Stimulated activated CD8-positive, alpha-beta memory T cell treated with anti-CD3 and anti-CD28 coated beads, Interleukin-4, amount 100 ng/mL, for 1 hour (primary cell): Measurements from ENCODE around the gene NAIP.
"Not testable (repeated sequence)": the region's sequence is repeated elsewhere in the genome, so short reads cannot be mapped to it uniquely, and the experiment has no call there.

Experiments
- DNase-seq, 2 donors: peaks; one replicate each; pipeline ENCODE4 v3.0.0-alpha.2; 2020; ENCODE audit warnings: low read depth in 2 of 2, low spot score in 1 of 2

The NAIP gene

GRCh38 chr5:71025289-71025953 is at the start of gene NAIP:
Gene NAIP, minus strand, starts transcription at chr5:71025339. Its CDS starts 12,424 bp downstream, at chr5:71012915.
- not testable (repeated sequence) for DNase-seq

GRCh38 chr5:71067262-71067928 is 42.3 kb upstream of the NAIP start, which contains the start of gene GTF2H2:
Gene GTF2H2, minus strand, starts transcription at chr5:71067676. Its CDS starts 4,913 bp downstream, at chr5:71062763.
- not testable (repeated sequence) for DNase-seq

GRCh38 chr5:71061322-71061721 is 36.2 kb upstream of the NAIP start:
- not testable (repeated sequence) for DNase-seq

- not testable (repeated sequence) for DNase-seq
These were observed 34.3 kb upstream of the NAIP start for GRCh38 chr5:71059426-71059825.

GRCh38 chr5:71044808-71045207 is 19.7 kb upstream of the NAIP start:
- DNase-seq: not testable (repeated sequence)

- not testable (repeated sequence) for DNase-seq
These were observed 19.0 kb upstream of the NAIP start for GRCh38 chr5:71044128-71044527.

GRCh38 chr5:71031046-71031776 is 6.1 kb upstream of the NAIP start:
- not testable (repeated sequence) for DNase-seq

GRCh38 chr5:71020643-71021042 is 4.5 kb downstream of the NAIP start:
- DNase-seq: not testable (repeated sequence)

- not testable (repeated sequence) for DNase-seq
These were observed 6.6 kb downstream of the NAIP start for GRCh38 chr5:71018376-71019005.

GRCh38 chr5:71014176-71014575 is 11.0 kb downstream of the NAIP start:
- no peak for DNase-seq

- DNase-seq: no peak
These were observed 11.6 kb downstream of the NAIP start for GRCh38 chr5:71013575-71013974.

- DNase-seq: no peak
These were observed 13.8 kb downstream of the NAIP start for GRCh38 chr5:71011194-71011792.

- not testable (repeated sequence) for DNase-seq
These were observed 18.2 kb downstream of the NAIP start for GRCh38 chr5:71006983-71007382.

- not testable (repeated sequence) for DNase-seq
These were observed 40.3 kb downstream of the NAIP start for GRCh38 chr5:70984882-70985281.

- DNase-seq: not testable (repeated sequence)
These were observed 57.9 kb downstream of the NAIP start for GRCh38 chr5:70967220-70967619.

GRCh38 chr5:70964531-70964930 is 60.6 kb downstream of the NAIP start:
- not testable (repeated sequence) for DNase-seq

GRCh38 chr5:70953068-70953467 is 72.1 kb downstream of the NAIP start:
- not testable (repeated sequence) for DNase-seq

GRCh38 chr5:70932560-70932959 is 92.6 kb downstream of the NAIP start:
- not testable (repeated sequence) for DNase-seq

- not testable (repeated sequence) for DNase-seq
These were observed 93.3 kb downstream of the NAIP start for GRCh38 chr5:70931709-70932368.

- not testable (repeated sequence) for DNase-seq
These were observed 100.0 kb downstream of the NAIP start for GRCh38 chr5:70925211-70925562.
